ENCODE results near the gene PRTN3.

DNA sequence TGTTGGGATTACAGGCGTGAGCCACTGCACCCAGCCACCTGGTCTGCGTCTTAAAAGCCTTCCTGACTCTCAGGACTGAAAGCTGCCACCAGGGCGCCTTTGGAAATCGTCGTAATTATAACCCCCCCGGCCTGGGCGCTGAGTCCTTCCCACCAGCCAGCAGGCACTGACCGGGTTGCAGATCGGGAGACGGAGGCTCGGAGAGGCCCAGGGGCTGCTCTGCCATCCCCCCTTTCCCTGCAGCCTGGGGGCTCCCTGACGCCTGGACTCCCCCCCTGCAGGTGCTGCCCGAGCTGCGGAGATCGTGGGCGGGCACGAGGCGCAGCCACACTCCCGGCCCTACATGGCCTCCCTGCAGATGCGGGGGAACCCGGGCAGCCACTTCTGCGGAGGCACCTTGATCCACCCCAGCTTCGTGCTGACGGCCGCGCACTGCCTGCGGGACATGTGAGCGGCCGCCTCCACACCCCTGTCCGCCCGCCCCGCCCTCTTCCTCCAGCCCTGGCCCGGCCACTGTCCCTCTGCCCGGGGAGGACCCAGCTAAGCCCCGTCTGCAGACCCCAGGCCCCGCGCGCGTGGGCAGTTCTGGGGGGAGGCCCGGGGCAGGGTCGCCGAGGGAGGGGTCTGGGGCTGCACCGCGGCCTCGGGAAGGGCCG, 2.5 kb downstream of the PRTN3 start:
- TF ChIP-seq TAF1 (IDR thresholded peaks at IDR 0.05; ENCODE audit: low read depth, low read length) (no peak), SPI1 (IDR thresholded peaks at IDR 0.05; ENCODE audit: low read depth, low read length) (no peak), POLR2A (IDR thresholded peaks at IDR 0.05; ENCODE audit: low read depth, low read length) (no peak)

All from GM12891 (cell line).